NCI-H82 (cell line): ENCODE measurements around the gene HES4.
"Not testable (repeated sequence)": the region's sequence is repeated elsewhere in the genome, so short reads cannot be mapped to it uniquely, and the experiment has no call there.

Experiments used
- DNase-seq: peaks from one replicate; lab custom pipeline; 2025; lab: John Stamatoyannopoulos, UW

Gene HES4

GRCh38 chr1:1033731-1034438 lies 34.0 kb upstream of the HES4 start:
- peak; percentile 42 for DNase-seq

GRCh38 chr1:1033009-1033587 lies 33.2 kb upstream of the HES4 start:
- peak; percentile 98 for DNase-seq

- DNase-seq, result peak; percentile 81
Measured at GRCh38 chr1:1032424-1032823, 32.5 kb upstream of the HES4 start.

GRCh38 chr1:1031659-1032235 lies 31.9 kb upstream of the HES4 start:
- no peak for DNase-seq

GRCh38 chr1:1030867-1031658 lies 31.2 kb upstream of the HES4 start:
- DNase-seq, result not testable (repeated sequence)

- no peak for DNase-seq
Measured at GRCh38 chr1:1027791-1028190, 27.9 kb upstream of the HES4 start.

GRCh38 chr1:1026599-1027413 lies 26.9 kb upstream of the HES4 start:
- no peak for DNase-seq

GRCh38 chr1:1025730-1026129 lies 25.8 kb upstream of the HES4 start:
- no peak for DNase-seq

- DNase-seq, result no peak
Measured at GRCh38 chr1:1024771-1025699, 25.1 kb upstream of the HES4 start.

- DNase-seq, result no peak
Measured at GRCh38 chr1:1024149-1024770, 24.4 kb upstream of the HES4 start.

- no peak for DNase-seq
Measured at GRCh38 chr1:1023700-1024099, 23.8 kb upstream of the HES4 start.

- DNase-seq, result peak; percentile 61
Measured at GRCh38 chr1:1022302-1023009, 22.6 kb upstream of the HES4 start.

GRCh38 chr1:1021920-1022259 lies 22.0 kb upstream of the HES4 start:
- DNase-seq, result no peak

GRCh38 chr1:1021010-1021919 lies 21.4 kb upstream of the HES4 start:
- peak; percentile 56 for DNase-seq

- DNase-seq, result no peak
Measured at GRCh38 chr1:1020415-1021009, 20.6 kb upstream of the HES4 start.

- no peak for DNase-seq
Measured at GRCh38 chr1:1020000-1020404, 20.1 kb upstream of the HES4 start, which contains the start of gene AGRN. Gene AGRN, plus strand, starts transcription at chr1:1020120. Its CDS starts 53 bp downstream, at chr1:1020173.

- DNase-seq, result peak; percentile 83
Measured at GRCh38 chr1:1019122-1019999, 19.5 kb upstream of the HES4 start.
